ENCODE results near the gene CTBP1.

- TF ChIP-seq MAX (IDR thresholded peaks at IDR 0.05) (no peak), REST (IDR thresholded peaks at IDR 0.05; ENCODE audit: low read depth) (no peak), TAF1 (IDR thresholded peaks at IDR 0.05; ENCODE audit: low read depth) (no peak), RAD21 (IDR thresholded peaks at IDR 0.05; ENCODE audit: low read depth) (no peak), EP300 (IDR thresholded peaks at IDR 0.05; ENCODE audit: borderline replicate concordance) (no peak), CEBPB (IDR thresholded peaks at IDR 0.05) (no peak), YY1 (IDR thresholded peaks at IDR 0.05; ENCODE audit: low read depth) (no peak), TEAD4 (IDR thresholded peaks at IDR 0.05) (no peak), USF1 (IDR thresholded peaks at IDR 0.05) (no peak)
Observed at GRCh38 chr4:1251773-1252066, 2.8 kb upstream of the CTBP1 start.
